Loucy (cell line): ENCODE measurements around the gene DTNBP1.

Experiments used
- H2AFZ ChIP-seq: fragments of 200-600 bp; sonication (generic); 2 replicates; pipeline ENCODE4 v1.6.0; 2016; ENCODE audit warnings: antibody characterized with exemption, mild to moderate bottlenecking, low read length, moderate library complexity
- H3F3A ChIP-seq: fragments of 200-600 bp; 2 replicates; pipeline ENCODE4 v1.6.0; 2016; ENCODE audit warnings: antibody characterized with exemption, low read depth, mild to moderate bottlenecking
- H3K27me3 ChIP-seq: fragments of 200-600 bp; sonication (generic); 2 replicates; pipeline ENCODE4 v1.6.1; 2014; ENCODE audit warnings: low read length, mild to moderate bottlenecking; ENCODE audit not compliant: insufficient read depth, poor library complexity, severe bottlenecking
- H3K36me3 ChIP-seq: fragments of 200-600 bp; sonication (generic); 2 replicates; pipeline ENCODE4 v1.6.1; 2016; ENCODE audit warnings: low read length; ENCODE audit not compliant: insufficient read depth
- H3K4me1 ChIP-seq: fragments of 200-600 bp; sonication (generic); 2 replicates; pipeline ENCODE4 v1.5.1; 2014; ENCODE audit warnings: low read length, mild to moderate bottlenecking; ENCODE audit not compliant: insufficient read depth, poor library complexity, severe bottlenecking
- H3K4me2 ChIP-seq: fragments of 200-600 bp; sonication (generic); 2 replicates; pipeline ENCODE4 v1.6.0; 2014; ENCODE audit warnings: antibody characterized with exemption, low read length, low read depth, mild to moderate bottlenecking; ENCODE audit not compliant: poor library complexity, severe bottlenecking
- H3K4me3 ChIP-seq: fragments of 200-600 bp; sonication (generic); 2 replicates; pipeline ENCODE4 v1.5.1; 2014; ENCODE audit warnings: low read length, mild to moderate bottlenecking, mixed read lengths; ENCODE audit not compliant: poor library complexity, severe bottlenecking
- H3K79me2 ChIP-seq: fragments of 200-600 bp; sonication (generic); 2 replicates; pipeline ENCODE4 v1.6.1; 2014; ENCODE audit warnings: low read length; ENCODE audit not compliant: insufficient read depth
- H3K9ac ChIP-seq: fragments of 200-600 bp; sonication (generic); 2 replicates; pipeline ENCODE4 v1.6.0; 2014; ENCODE audit warnings: mild to moderate bottlenecking, low read depth, low read length, moderate library complexity; ENCODE audit not compliant: poor library complexity, severe bottlenecking
- H3K9me2 ChIP-seq: fragments of 200-600 bp; sonication (generic); replicated peaks from 2 replicates; pipeline ENCODE4 v1.6.1; 2016; ENCODE audit warnings: low read depth, low read length, mixed read lengths
- H3K9me3 ChIP-seq: fragments of 200-600 bp; sonication (generic); 2 replicates; pipeline ENCODE4 v1.6.1; 2014; ENCODE audit warnings: mild to moderate bottlenecking, antibody characterized with exemption, low read length, low read depth; ENCODE audit not compliant: insufficient read depth
- H4K20me1 ChIP-seq: fragments of 200-600 bp; sonication (generic); 2 replicates; pipeline ENCODE4 v1.6.0; 2014; ENCODE audit warnings: antibody characterized with exemption, low read length, mild to moderate bottlenecking; ENCODE audit not compliant: insufficient read depth, poor library complexity, severe bottlenecking
- EZH2phosphoT487 ChIP-seq: fragments of 200-600 bp; IDR thresholded peaks from 2 replicates; pipeline ENCODE4 v1.6.1; 2018; ENCODE audit warnings: antibody characterized with exemption, mild to moderate bottlenecking, moderate library complexity, borderline replicate concordance
- TF ChIP-seq, protein P1 (sequence below): fragments of 200-600 bp; sonication (generic); conservative IDR thresholded peaks from 2 replicates; pipeline ENCODE4 v1.5.1; 2014; ENCODE audit warnings: mild to moderate bottlenecking, antibody characterized with exemption, low read length

DTNBP1 gene

DNA sequence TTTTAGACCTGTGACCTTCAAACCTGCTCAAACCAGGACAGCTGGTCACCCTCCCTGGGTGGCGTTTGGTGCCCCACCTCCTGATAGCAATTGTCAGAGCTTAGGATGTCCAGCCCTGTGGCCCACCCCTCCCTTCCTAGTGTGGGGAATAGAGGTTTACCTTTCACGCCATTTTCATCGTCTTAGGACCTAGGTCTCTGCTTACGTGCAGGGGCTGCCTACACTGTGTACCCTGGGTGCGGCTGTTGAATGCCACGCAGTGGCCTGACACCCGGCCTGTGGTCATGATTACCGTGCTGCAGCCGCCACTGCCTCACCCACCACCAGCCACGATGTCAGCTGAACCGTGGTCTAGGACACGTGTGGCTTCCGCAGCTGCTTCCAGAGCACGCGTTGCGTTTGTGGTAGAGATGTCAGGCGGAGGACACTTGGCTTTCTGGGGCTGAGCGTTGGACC is 157.3 kb downstream of the DTNBP1 start:
- H2AFZ ChIP-seq, result no peak overlapping the region
- no peaks in the 10 kb centered on the region for H3K27me3 ChIP-seq
- H3K36me3 ChIP-seq, result peaks cover 100% of the 10 kb centered on the region
- TF ChIP-seq EZH2phosphoT487, result no peak
- TF ChIP-seq, protein P1, sequence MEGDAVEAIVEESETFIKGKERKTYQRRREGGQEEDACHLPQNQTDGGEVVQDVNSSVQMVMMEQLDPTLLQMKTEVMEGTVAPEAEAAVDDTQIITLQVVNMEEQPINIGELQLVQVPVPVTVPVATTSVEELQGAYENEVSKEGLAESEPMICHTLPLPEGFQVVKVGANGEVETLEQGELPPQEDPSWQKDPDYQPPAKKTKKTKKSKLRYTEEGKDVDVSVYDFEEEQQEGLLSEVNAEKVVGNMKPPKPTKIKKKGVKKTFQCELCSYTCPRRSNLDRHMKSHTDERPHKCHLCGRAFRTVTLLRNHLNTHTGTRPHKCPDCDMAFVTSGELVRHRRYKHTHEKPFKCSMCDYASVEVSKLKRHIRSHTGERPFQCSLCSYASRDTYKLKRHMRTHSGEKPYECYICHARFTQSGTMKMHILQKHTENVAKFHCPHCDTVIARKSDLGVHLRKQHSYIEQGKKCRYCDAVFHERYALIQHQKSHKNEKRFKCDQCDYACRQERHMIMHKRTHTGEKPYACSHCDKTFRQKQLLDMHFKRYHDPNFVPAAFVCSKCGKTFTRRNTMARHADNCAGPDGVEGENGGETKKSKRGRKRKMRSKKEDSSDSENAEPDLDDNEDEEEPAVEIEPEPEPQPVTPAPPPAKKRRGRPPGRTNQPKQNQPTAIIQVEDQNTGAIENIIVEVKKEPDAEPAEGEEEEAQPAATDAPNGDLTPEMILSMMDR, result no peak
- no peaks in the 10 kb centered on the region for H3K4me1 ChIP-seq
- no peaks in the 10 kb centered on the region for H3K9me3 ChIP-seq
- H3K9me2 ChIP-seq, result no peaks in the 10 kb centered on the region
- H3K4me2 ChIP-seq, result no peak overlapping the region
- H3K79me2 ChIP-seq, result peaks cover 80% of the 10 kb centered on the region
- peaks cover 70% of the 10 kb centered on the region for H4K20me1 ChIP-seq
- H3K4me3 ChIP-seq, result no peak overlapping the region
- H3F3A ChIP-seq, result no peaks in the 10 kb centered on the region
- H3K9ac ChIP-seq, result no peak overlapping the region

DNA sequence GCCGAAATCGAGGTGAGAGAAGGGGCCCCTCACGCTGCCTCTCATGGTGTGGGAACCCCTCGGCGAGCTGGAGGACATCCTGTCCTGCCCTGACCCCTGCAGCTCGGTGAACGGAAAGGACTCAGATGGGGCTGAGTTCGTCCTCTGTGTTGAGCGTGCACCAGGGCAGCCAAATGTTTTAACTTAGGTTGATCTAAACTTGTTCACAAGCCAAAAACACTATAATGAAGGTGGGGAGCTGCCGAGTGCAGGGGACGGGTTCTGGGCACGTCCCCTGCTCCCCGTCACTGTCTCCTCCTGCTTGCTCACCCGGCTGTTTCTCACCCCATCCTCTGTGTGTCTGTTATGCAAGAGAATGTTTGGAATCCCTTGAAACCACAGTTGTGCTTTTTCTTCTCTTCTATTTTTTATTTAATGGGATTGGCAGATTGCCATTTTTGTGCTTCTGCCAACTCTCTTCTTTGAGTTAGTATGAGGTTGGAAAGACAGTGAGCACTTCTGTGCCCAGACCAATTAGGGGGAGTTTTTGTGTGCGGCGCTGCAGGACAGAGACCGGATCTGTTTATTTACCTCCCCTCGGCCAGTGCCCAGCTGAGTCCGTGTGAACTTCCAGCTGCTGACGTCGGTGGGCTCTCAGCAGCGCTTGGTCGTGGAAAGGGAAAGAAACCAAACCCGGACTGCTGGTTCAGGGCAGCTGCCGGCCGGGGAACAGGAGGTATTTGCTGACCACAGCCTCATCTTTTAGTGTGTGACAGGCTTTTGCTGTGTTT is 158.1 kb downstream of the DTNBP1 start:
- Histone ChIP-seq H3K9ac (no peak overlapping the region), H3K9me2 (no peaks in the 10 kb centered on the region), H3K9me3 (no peaks in the 10 kb centered on the region), H2AFZ (no peak overlapping the region), H3K79me2 (peaks cover 84% of the 10 kb centered on the region), H3K4me1 (no peaks in the 10 kb centered on the region), H3K4me3 (no peak overlapping the region), H3K36me3 (peaks cover 100% of the 10 kb centered on the region), H3K27me3 (no peaks in the 10 kb centered on the region), H3K4me2 (no peak overlapping the region), H3F3A (no peaks in the 10 kb centered on the region), H4K20me1 (peaks cover 72% of the 10 kb centered on the region)
- TF ChIP-seq, protein P1, result no peak
- TF ChIP-seq EZH2phosphoT487, result no peak

DNA sequence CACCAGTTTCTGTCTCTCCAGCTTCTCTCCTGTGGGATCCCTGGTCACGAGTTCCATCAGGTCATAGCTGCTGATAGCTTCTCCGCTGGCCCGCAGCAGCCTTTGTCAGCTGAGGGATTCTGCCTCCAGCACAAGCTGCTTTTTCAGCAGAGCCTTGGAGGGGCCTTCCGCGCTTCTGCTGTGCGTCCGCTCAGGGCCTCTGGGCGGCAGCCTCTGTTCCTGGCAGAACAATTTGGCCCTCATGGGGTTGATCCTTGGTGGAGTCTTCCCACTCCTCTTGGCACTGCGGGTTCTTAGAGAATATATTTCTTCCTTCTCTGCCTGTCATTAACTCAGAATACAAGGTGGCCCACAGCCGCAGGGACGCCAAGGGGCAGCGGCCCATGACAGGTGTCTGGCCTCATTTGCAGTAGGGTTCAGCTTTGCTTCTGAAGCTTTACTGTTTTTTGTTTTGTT is 158.8 kb downstream of the DTNBP1 start:
- no peak overlapping the region for H3K4me3 ChIP-seq
- H4K20me1 ChIP-seq, result peaks cover 77% of the 10 kb centered on the region
- no peak for TF ChIP-seq EZH2phosphoT487
- TF ChIP-seq, protein P1, result no peak
- no peak overlapping the region for H3K9ac ChIP-seq
- no peaks in the 10 kb centered on the region for H3K27me3 ChIP-seq
- no peaks in the 10 kb centered on the region for H3K4me1 ChIP-seq
- H3K36me3 ChIP-seq, result peaks cover 100% of the 10 kb centered on the region
- no peaks in the 10 kb centered on the region for H3K9me2 ChIP-seq
- H3K4me2 ChIP-seq, result no peak overlapping the region
- H3K9me3 ChIP-seq, result no peaks in the 10 kb centered on the region
- no peaks in the 10 kb centered on the region for H3F3A ChIP-seq
- peaks cover 91% of the 10 kb centered on the region for H3K79me2 ChIP-seq
- no peak overlapping the region for H2AFZ ChIP-seq
